Astrocyte (in vitro differentiated cells and primary cell): ENCODE results near the gene IL16.

ENCODE experiments used
- CTCF ChIP-seq: IDR thresholded peaks from 2 replicates; pipeline ENCODE4 v1.5.1; 2011; ENCODE audit warnings: low read depth, mild to moderate bottlenecking, inconsistent platforms, low read length, moderate library complexity; ENCODE audit not compliant: insufficient read depth
- EZH2 ChIP-seq: IDR thresholded peaks from 2 replicates; pipeline ENCODE4 v1.6.1; 2012; ENCODE audit warnings: mild to moderate bottlenecking, low read length, inconsistent platforms; ENCODE audit not compliant: insufficient read depth

- TF ChIP-seq CTCF (no peak), EZH2 (no peak)
Observed at GRCh38 chr15:81196576-81197254, at the start of gene IL16.
